GM12878 (cell line): Measurements from ENCODE around the gene MAD2L1. TPM values are rescaled to one million over a fixed set of nuclear protein-coding genes. Genes with fewer than 3 reads are reported as not detected.

Experiments used
- ATAC-seq: fragments of 200-7000 bp; cut with Tn5 transposase; 3 replicates; pipeline ENCODE4 v1.9.1; 2020; ENCODE audit warnings: mild to moderate bottlenecking, moderate library complexity
- BruUV-seq: library from RNA; stranded (reverse); fragments of 400-500 nt; replicated peaks from 2 replicates; lab custom pipeline; 2021; lab: Mats Ljungman, UMichigan
- CTCF ChIA-PET: fragments of 300-600 bp; sonication (Branson Sonifier 250); formaldehyde crosslinking; extraction: SDS; loops from one replicate; lab custom pipeline; 2021; ENCODE audit warnings: inconsistent platforms; lab: Yijun Ruan, JAX
- POLR2A ChIA-PET: fragments of 350-600 bp; formaldehyde crosslinking; extraction: SDS; loops from one replicate; lab custom pipeline; 2021; ENCODE audit warnings: inconsistent platforms; lab: Charles Lee
- RAD21 ChIA-PET: fragments of 300-600 bp; sonication (Branson Sonifier 250); formaldehyde crosslinking; loops from one replicate; lab custom pipeline; 2023; ENCODE audit warnings: antibody characterized with exemption; ENCODE audit not compliant: unreplicated experiment; lab: Charles Lee
- SMC1A ChIA-PET: fragments of 300-600 bp; sonication (Branson Sonifier 250); formaldehyde crosslinking; loops from one replicate; lab custom pipeline; 2023; ENCODE audit not compliant: unreplicated experiment, uncharacterized antibody; lab: Charles Lee
- DNase-seq: peaks from one replicate; pipeline ENCODE4 v3.0.0-alpha.2; 2011; ENCODE audit warnings: low read depth, low spot score
- FAIRE-seq: peaks from 3 replicates; lab custom pipeline; 2011; peaks lifted over from hg19 to GRCh38; lab: Jason Lieb, UNC
- H2AFZ ChIP-seq: 2 replicates; pipeline ENCODE4 v1.6.0; 2011; ENCODE audit warnings: low read depth, low read length, control low read depth; ENCODE audit not compliant: control insufficient read depth
- H3K27ac ChIP-seq: 2 replicates; pipeline ENCODE4 v1.5.1; 2011; ENCODE audit warnings: control low read depth; ENCODE audit not compliant: control insufficient read depth, insufficient read depth
- H3K27me3 ChIP-seq, 2 experiments: replicated peaks in 1 of 2; 2 replicates each; pipeline versions ENCODE4 v1.6.0 to v1.6.1; 2011; ENCODE audit warnings: low read length in 1 of 2; ENCODE audit not compliant: control insufficient read depth in 2 of 2, insufficient read depth in 2 of 2
- H3K36me3 ChIP-seq, 2 experiments: 2 replicates each; pipeline ENCODE4 v1.5.1; 2011; ENCODE audit warnings: low read length in 1 of 2; ENCODE audit not compliant: control insufficient read depth in 2 of 2, insufficient read depth in 2 of 2
- H3K4me1 ChIP-seq: 2 replicates; pipeline ENCODE4 v1.6.1; 2011; ENCODE audit warnings: mild to moderate bottlenecking, low read length, moderate library complexity, mixed read lengths; ENCODE audit not compliant: control insufficient read depth, insufficient read depth
- H3K4me2 ChIP-seq: 2 replicates; pipeline ENCODE4 v1.6.0; 2011; ENCODE audit warnings: control low read depth; ENCODE audit not compliant: control insufficient read depth, insufficient read depth
- H3K4me3 ChIP-seq: fragments of 200-600 bp; sonication (generic); 2 replicates; pipeline ENCODE4 v1.5.1; 2016
- H3K79me2 ChIP-seq: 2 replicates; pipeline ENCODE4 v1.6.0; 2011; ENCODE audit warnings: low read length; ENCODE audit not compliant: control insufficient read depth, insufficient read depth
- H3K9ac ChIP-seq: 2 replicates; pipeline ENCODE4 v1.8.0; 2011; ENCODE audit warnings: low read length, control low read depth, mixed read lengths; ENCODE audit not compliant: control insufficient read depth, insufficient read depth
- H3K9me3 ChIP-seq: replicated peaks from 3 replicates; pipeline ENCODE4 v1.5.1; 2011; ENCODE audit warnings: mild to moderate bottlenecking, low read length; ENCODE audit not compliant: control insufficient read depth, insufficient read depth
- H4K20me1 ChIP-seq: 2 replicates; pipeline ENCODE4 v1.6.0; 2011; ENCODE audit not compliant: control insufficient read depth, insufficient read depth
- CREM ChIP-seq: IDR thresholded peaks from 2 replicates; pipeline ENCODE4 v1.6.1; 2014; ENCODE audit warnings: antibody characterized with exemption, low read depth
- E2F4 ChIP-seq: IDR thresholded peaks from 2 replicates; pipeline ENCODE4 v1.6.1; 2012; ENCODE audit warnings: low read depth, low read length, improper control_type of control experiment
- MYB ChIP-seq: fragments of 150-350 bp; IDR thresholded peaks from 2 replicates; pipeline ENCODE4 v1.6.1; 2014; ENCODE audit warnings: mild to moderate bottlenecking, low read depth, low read length, borderline replicate concordance
- POLR2AphosphoS2 ChIP-seq: IDR thresholded peaks from 2 replicates; pipeline ENCODE4 v1.6.1; 2011; ENCODE audit warnings: low read depth, mild to moderate bottlenecking, low read length, improper control_type of control experiment, moderate library complexity
- ZNF384 ChIP-seq: IDR thresholded peaks from 2 replicates; pipeline ENCODE4 v1.6.1; 2012; ENCODE audit warnings: low read depth, mild to moderate bottlenecking, low read length, improper control_type of control experiment, borderline replicate concordance
- WGBS: methylation state at CpG from one replicate; pipeline ENCODE4 v1.1.6; 2016; ENCODE audit warnings: low lambda C conversion rate; ENCODE audit not compliant: insufficient replicate concordance, insufficient coverage; ENCODE audit errors: missing lambda C conversion rate; 5-methylcytosine and 5-hydroxymethylcytosine counted together
- in situ Hi-C: fragments of 300-500 bp; cut with MboI; formaldehyde crosslinking; loops from 9 replicates; pipeline ENCODE4 v1.14.3; 2018; ENCODE audit warnings: mixed read lengths
- intact Hi-C: fragments of 100-400 bp; cut with micrococcal nuclease; formaldehyde crosslinking; loops from one replicate; pipeline ENCODE4 v1.14.2; 2022; ENCODE audit not compliant: unreplicated experiment
- polyA plus RNA-seq, 11 experiments: library from polyadenylated mRNA; depleted of rRNA in 4 of 11; unstranded in 6 of 11; stranded (reverse) in 5 of 11; fragments of >200 nt; fragmentation: Nextera tagmentation in 4 of 11; fragmentation: Illumina TruSeq in 1 of 11; extraction: Ambion mirVana in 4 of 11; extraction: Trizol in 1 of 11; gene quantifications; 1 replicate in 1 of 11; 2 replicates in 10 of 11; pipeline versions ENCODE4 v1.2.1 to v1.2.3, GENCODE V29; 2011 to 2016; ENCODE audit warnings: inconsistent platforms in 2 of 11, missing spikeins in 2 of 11, low read depth in 1 of 11
- total RNA-seq, 4 experiments: library from RNA; depleted of rRNA in 3 of 4; stranded (reverse); fragments of >200 nt in 3 of 4; fragmentation: Illumina TruSeq in 1 of 4; extraction: Trizol in 1 of 4; gene quantifications; 2 replicates each; pipeline versions ENCODE4 v1.2.1 to v1.2.3, GENCODE V29; 2013 to 2021
- TF ChIP-seq, protein P1 (sequence below): fragments of 450-650 bp; IDR thresholded peaks from 2 replicates; pipeline ENCODE4 v1.6.1; 2017; ENCODE audit warnings: low read depth, mild to moderate bottlenecking, moderate library complexity
- TF ChIP-seq, protein P2 (sequence below): fragments of 450-650 bp; formaldehyde crosslinking; IDR thresholded peaks from 2 replicates; pipeline ENCODE4 v1.4.0; 2020; ENCODE audit warnings: mild to moderate bottlenecking, moderate library complexity

The MAD2L1 gene
- total and polyA plus RNA-seq, 10 of the 15 experiments (the other 5 are each of a cell fraction or from before 2014, with no cell fraction given) = 58.1 to 407 (median 110) TPM

DNA sequence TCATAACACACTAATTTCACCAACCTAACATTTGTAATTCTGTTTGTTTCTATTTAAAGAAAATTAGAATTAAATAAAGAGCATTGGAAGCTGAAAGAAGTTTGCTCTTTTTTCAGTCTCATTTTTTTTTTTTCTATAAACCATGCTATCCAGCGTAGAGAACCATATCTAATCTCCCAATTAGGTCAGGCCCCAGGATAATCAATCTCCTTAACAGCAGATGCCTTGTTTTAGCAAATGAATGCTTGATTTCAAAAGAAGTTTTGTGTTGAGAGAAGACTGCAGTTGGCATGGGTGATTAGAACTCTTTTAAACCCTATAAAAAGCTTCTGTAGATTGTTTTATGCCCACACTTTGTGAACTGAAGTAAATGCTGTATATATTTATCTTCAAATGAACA, 15.6 kb upstream of the MAD2L1 start:
- ChIA-PET SMC1A (interaction anchor here (0.7 to 1.0 kb wide), 3 partner anchors 9 to 891 kb away, joined by 3 read pairs; no protein-coding TSS in a partner anchor), POLR2A (no interaction called here), CTCF (interaction anchor here (0.7 kb wide), 1 partner anchor 35 kb away, joined by 3 read pairs; no protein-coding TSS in a partner anchor), RAD21 (no interaction called here)
- Histone ChIP-seq H3K4me3 (no peak overlapping the region), H3K4me2 (no peak overlapping the region), H3K79me2 (no peaks in the 10 kb centered on the region), H3K36me3 (no peaks in the 10 kb centered on the region), H3K4me1 (no peaks in the 10 kb centered on the region), H3K9me3 (no peaks in the 10 kb centered on the region), H3K27me3 (no peaks in the 10 kb centered on the region), H3K9ac (no peak overlapping the region), H4K20me1 (no peaks in the 10 kb centered on the region), H3K27ac (no peak overlapping the region), H2AFZ (no peak overlapping the region)
- no TSS peak for BruUV-seq
- no peak for FAIRE-seq
- ATAC-seq = no peak
- WGBS = 43% methylated on average over 1 of the region's 1 CpG
- TF ChIP-seq CREM (no peak), POLR2AphosphoS2 (no peak), MYB (no peak), ZNF384 (no peak), E2F4 (no peak)
- TF ChIP-seq, protein P1, sequence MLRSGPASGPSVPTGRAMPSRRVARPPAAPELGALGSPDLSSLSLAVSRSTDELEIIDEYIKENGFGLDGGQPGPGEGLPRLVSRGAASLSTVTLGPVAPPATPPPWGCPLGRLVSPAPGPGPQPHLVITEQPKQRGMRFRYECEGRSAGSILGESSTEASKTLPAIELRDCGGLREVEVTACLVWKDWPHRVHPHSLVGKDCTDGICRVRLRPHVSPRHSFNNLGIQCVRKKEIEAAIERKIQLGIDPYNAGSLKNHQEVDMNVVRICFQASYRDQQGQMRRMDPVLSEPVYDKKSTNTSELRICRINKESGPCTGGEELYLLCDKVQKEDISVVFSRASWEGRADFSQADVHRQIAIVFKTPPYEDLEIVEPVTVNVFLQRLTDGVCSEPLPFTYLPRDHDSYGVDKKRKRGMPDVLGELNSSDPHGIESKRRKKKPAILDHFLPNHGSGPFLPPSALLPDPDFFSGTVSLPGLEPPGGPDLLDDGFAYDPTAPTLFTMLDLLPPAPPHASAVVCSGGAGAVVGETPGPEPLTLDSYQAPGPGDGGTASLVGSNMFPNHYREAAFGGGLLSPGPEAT = no peak
- TF ChIP-seq, protein P2, sequence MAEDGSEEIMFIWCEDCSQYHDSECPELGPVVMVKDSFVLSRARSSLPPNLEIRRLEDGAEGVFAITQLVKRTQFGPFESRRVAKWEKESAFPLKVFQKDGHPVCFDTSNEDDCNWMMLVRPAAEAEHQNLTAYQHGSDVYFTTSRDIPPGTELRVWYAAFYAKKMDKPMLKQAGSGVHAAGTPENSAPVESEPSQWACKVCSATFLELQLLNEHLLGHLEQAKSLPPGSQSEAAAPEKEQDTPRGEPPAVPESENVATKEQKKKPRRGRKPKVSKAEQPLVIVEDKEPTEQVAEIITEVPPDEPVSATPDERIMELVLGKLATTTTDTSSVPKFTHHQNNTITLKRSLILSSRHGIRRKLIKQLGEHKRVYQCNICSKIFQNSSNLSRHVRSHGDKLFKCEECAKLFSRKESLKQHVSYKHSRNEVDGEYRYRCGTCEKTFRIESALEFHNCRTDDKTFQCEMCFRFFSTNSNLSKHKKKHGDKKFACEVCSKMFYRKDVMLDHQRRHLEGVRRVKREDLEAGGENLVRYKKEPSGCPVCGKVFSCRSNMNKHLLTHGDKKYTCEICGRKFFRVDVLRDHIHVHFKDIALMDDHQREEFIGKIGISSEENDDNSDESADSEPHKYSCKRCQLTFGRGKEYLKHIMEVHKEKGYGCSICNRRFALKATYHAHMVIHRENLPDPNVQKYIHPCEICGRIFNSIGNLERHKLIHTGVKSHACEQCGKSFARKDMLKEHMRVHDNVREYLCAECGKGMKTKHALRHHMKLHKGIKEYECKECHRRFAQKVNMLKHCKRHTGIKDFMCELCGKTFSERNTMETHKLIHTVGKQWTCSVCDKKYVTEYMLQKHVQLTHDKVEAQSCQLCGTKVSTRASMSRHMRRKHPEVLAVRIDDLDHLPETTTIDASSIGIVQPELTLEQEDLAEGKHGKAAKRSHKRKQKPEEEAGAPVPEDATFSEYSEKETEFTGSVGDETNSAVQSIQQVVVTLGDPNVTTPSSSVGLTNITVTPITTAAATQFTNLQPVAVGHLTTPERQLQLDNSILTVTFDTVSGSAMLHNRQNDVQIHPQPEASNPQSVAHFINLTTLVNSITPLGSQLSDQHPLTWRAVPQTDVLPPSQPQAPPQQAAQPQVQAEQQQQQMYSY (CRISPR knock-in tag) = no peak
- intact Hi-C loops = no loop called here
- in situ Hi-C loops = no loop called here
- no peak for DNase-seq
